Activated CD8-positive, alpha-beta memory T cell treated with anti-CD3 and anti-CD28 coated beads for 48 hours (primary cell): ENCODE results near the gene SELENOH.
"Not testable (repeated sequence)": the region's sequence is repeated elsewhere in the genome, so short reads cannot be mapped to it uniquely, and the experiment has no call there.

Source experiments
- DNase-seq, 3 experiments: peaks; one replicate each; pipeline ENCODE4 v3.0.0-alpha.2; 2020; ENCODE audit warnings: low read depth in 2 of 3, low spot score in 2 of 3

SELENOH gene

GRCh38 chr11:57741132-57742086 is at the start of gene SELENOH:
TSS of gene SELENOH (plus strand) at chr11:57741491. CDS start at chr11:57741596, 105 bp downstream.
- DNase-seq, result peak; percentile 80 to 93 (median 85)

- DNase-seq, result no peak
These were observed 42.4 kb upstream of the SELENOH start for GRCh38 chr11:57698843-57699365.

- no peak for DNase-seq
These were observed 41.5 kb upstream of the SELENOH start for GRCh38 chr11:57699813-57700212.

GRCh38 chr11:57700425-57700824 is 40.9 kb upstream of the SELENOH start:
- DNase-seq, result no peak

DNA sequence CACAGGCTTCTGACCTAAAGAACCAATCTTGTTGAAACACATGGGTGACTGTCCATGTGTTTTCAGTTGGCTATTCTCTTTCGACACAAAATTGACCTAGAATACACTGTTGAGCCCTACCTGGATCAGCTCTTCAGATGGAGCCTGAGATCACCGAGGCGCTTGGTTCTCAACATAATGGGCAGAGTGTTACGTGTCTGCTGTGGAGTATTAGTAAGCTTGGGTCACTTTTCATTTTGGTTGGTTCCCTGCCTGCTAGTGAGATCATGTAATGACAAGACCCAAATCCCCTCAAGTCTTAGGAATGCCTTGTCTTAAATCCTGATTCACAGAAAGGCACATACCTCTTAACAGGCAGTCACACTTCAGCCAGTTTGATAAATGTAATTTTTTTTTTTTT is 38.0 kb upstream of the SELENOH start:
- no peak for DNase-seq

DNA sequence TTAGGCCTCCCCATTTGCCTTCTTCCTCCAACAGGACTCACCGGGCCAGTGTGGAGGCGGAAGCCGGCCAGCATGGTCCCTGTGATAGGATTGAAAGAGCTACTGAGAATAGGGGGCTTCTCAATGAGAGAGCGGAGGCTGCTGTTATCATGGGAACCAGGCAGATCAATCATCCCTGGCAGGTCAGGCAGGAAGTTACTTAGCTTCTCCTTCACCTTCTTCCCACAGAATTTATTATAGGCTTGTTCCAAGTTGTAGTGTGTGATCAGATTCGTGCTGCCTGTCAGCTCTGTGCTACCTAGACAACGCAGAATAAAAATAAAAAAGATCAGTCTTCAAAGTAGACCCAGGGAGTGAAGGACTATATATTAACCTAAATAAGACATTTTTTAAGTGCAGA is 36.4 kb upstream of the SELENOH start:
- no peak for DNase-seq

GRCh38 chr11:57705432-57705831 is 35.9 kb upstream of the SELENOH start:
- DNase-seq, result not testable (repeated sequence)

DNA sequence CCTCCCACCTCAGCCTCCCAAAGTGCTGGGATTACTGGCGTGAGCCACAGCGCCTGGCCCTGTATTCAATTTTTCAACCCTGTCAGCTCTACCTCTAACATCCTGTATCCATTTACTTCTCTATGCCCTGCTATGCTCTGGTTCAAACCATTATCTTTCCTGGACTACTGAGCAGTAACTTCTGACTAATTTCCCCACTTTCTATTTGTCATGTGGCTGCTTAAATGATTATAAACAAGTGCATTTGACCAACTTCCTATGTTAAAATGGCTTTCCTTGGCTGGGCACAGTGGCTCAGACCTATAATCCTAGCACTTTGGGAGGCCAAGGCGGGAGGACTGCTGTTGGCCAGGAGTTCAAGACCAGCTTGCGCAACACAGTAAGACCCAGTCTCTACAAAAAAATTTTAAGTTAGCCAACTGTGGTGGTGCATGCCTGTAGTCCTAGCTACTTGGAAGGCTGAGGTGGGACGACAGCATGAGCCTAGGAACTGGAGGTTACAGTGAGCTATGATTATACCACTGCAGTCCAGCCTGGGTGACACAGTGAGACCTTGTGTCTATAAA is 31.4 kb upstream of the SELENOH start:
- no peak for DNase-seq

DNA sequence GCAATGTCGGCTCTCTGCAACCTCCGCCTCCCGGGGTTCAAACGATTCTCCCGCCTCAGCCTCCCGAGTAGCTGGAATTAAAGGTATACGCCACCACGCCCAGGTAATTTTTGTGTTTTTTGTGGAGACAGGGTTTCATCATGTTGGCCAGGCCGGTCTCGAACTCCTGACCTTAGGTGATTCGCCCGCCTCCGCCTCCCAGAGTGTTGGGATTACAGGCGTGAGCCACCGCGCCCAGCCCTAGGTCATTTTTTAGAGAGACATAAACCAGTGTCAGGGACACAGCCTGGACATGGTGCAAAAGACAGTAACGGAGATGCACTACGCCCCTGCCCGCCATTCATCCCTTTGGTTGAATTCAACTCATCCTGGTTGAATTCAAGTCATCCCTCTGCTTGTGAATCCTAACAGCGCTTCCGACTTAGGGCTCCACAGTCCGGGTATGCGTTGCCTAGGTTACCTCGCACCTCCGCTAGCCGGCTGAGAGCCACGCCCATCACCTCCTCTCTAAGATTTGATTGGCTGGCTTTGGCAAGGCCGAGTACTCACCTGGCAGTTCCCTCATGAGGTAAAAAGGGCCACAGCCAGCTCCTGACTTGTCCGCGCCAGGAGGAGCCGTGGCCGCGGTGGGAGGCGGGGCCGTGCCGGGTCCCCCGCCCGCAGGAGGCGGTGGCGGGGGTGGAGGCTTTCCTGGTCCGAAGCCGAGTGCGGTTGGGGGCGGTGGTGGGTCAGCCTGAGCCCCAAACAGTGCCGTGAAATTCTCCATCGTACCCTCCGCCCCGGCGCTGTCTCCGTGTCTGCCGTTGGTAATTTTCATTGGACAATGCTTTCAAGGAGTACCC is 29.7 kb upstream of the SELENOH start, which contains the start of gene MED19:
TSS of gene MED19 (minus strand) at position 802 of the 842 bp plus-strand sequence. CDS start at position 766, 36 bp downstream.
- DNase-seq, result peak; percentile 36 to 57 (median 44)

DNA sequence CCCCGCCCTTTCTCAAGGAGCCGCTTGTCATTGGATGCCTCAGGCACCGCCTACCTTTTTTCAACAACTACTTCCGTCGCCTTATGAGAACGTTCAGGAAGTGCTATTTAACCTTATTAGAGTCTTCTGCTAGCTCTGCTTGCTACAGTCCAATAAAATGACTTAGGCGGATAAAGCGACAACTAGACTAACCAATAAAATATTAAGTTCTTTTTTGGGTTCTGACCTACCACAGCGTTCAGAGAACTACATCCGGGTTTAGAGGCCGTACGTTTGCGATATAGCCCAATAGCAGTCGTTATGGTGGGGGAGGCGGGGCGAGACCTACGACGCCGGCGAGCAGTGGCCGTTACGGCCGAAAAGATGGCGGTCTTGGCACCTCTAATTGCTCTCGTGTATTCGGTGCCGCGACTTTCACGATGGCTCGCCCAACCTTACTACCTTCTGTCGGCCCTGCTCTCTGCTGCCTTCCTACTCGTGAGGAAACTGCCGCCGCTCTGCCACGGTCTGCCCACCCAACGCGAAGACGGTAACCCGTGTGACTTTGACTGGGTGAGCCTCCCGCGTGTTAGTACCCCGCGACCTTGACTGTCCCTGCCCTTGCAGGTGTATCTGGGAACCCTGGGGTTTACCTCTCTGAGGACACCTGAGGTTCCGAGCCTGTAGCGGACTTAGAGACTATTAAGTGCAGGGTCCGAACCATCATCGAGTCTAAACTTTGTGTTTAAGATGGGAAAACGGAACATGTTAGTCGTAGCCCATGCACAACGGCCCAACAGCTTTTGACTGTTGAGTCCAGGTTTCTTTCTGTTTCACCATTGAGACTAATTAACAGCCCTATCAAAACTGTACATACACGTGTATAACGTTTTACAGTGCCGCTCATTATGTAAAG is 28.8 kb upstream of the SELENOH start, which contains the start of gene TMX2:
TSS of gene TMX2 (plus strand) at position 338 of the 895 bp plus-strand sequence. CDS start at position 364, 26 bp downstream.
- DNase-seq, result peak; percentile 65 to 70 (median 70)

DNA sequence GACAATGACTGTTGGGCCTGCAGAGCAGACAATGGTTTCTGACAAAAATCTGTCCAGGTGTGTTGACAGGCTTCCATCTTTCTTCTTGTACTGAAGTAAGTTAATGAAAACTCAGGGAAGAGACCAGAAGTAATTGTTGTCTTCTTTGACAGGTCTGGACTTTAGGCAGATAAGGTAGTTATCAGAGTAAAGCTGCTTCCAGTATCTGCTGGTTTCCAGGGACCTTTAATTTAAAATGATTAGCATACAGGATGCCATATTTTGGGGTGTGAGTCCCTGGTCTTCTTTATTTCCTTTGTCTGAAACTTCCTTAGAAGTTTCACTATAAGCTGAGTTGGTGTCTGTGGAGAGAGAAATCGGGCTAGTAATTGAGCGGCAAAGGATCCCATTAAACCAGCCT is 27.5 kb upstream of the SELENOH start:
- no peak for DNase-seq

- DNase-seq, result not testable (repeated sequence)
These were observed 24.6 kb upstream of the SELENOH start for GRCh38 chr11:57716726-57717125.

DNA sequence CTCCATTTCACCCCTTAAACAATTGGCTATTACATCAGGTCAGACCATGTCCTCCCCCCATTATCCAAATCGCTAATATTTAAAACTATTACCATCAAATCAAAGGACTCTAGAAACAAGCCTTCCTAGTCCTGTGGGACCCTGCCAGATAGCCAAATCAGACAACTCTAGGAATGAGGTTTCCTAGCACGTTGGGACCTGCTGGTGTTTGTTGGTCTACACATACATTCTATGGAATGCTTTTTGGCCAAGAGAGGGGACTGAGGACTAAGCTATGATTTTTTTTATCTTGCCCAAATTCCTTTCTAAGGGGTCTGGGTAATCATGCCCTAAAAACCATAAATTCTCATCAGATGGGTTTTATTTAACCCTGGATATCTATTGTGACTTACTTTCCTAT is 14.1 kb upstream of the SELENOH start:
- DNase-seq, result no peak

GRCh38 chr11:57728829-57729228 is 12.5 kb upstream of the SELENOH start:
- no peak for DNase-seq

DNA sequence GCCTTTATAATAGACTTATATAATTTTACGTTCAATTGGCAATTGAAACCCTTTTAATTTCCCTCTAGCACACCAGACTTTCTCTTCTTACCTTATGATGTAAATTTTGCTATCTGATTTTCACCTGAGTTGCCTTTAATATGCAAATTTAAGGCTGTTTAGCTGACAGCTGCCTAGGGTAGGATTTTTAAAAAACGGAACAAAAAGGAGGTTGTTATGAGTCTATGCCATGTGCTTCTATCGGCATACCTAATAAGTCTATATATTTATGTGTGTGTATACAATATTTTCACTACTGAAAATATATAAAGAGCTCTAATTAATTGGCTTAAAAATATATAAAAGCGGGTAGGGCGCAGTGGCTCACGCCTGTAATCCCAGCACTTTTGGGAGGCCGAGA is 11.8 kb upstream of the SELENOH start:
- DNase-seq, result no peak

GRCh38 chr11:57732661-57733060 is 8.6 kb upstream of the SELENOH start:
- DNase-seq, result no peak

GRCh38 chr11:57735619-57736298 is 5.5 kb upstream of the SELENOH start:
- DNase-seq, result no peak

DNA sequence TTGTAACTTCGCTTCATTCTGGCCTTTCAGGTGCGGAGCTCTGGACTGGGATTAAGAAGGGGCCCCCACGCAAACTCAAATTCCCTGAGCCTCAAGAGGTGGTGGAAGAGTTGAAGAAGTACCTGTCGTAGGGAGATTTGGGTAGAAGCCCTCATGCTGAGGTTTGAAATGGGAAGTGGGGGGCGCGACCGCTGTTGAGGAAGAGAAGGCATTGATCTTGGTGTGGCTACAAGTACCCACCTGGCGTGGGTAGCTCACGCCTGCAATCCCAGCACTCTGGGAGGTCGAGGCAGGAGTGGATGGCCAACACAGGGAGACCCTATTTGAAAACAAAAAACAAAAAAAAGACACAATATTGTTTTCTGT is 779 bp downstream of the SELENOH start:
- peak in 1 of 3 experiments; percentile 4 for DNase-seq

DNA sequence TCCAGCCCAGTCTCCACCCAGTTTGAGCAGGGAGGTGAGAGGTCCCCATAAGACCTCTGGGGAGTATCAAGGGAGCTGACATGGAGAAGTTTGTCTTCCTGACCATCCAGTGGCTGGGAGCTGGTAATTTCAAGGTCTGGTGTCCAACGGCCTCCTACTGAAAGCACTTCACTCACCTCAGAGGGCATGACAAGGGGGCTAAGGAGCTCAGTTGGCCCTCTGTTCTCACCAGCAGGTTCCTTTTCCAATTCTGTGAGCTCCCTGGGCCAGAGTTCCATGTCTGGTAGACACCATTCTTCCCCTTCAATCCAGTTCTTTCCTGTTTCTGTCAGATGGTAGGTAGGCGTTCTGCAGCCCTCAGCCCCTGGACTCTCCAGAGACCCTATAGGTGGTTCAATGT is 3.1 kb downstream of the SELENOH start:
- no peak for DNase-seq
